HG03097 (cell line): ENCODE data around the gene GPR183.

Source experiments
- ATAC-seq: cut with Tn5 transposase; IDR thresholded peaks from one replicate; pipeline ENCODE4 v1.9.1; 2021; ENCODE audit not compliant: unreplicated experiment, low FRiP score

The GPR183 gene

GRCh38 chr13:99313501-99313900, 6.3 kb upstream of the GPR183 start:
- ATAC-seq = no peak

- ATAC-seq = no peak
Measured at GRCh38 chr13:99312493-99312883, 5.3 kb upstream of the GPR183 start.

DNA sequence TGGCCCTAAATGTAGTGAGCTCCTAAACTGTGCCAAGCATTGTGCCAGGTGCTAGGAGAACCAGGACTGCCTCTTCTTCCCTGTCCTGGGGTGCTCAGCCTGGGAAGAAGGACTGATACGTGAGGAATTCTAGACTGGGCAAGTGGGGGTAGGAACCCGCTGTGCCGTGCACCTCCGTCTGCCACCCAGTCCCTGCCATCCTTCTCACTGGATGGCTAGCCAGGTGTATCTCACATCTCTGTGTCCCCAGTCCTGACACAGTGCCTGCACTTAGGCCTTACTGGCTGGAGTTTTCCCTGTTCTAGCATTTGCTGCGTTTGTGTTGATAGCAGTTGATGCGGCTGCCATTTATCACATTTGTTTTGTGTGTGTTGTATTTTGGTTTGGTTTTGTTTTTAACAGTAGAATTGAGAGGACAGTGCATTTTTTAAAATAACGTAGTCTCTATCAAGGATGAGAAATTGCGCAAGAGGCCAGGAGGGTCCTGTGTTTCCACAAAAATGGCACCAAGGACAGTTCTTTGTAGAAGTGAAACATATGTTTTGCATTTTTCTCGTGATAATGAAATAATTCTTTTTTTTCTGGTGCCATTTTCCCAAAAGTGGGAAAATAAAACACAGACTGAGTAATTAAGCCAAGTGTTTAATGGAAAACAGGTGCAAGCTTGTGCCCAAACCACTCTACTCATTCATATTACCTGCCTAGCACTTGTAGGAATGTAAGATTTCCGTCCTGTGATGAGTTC, 4.7 kb upstream of the GPR183 start:
- ATAC-seq = no peak

DNA sequence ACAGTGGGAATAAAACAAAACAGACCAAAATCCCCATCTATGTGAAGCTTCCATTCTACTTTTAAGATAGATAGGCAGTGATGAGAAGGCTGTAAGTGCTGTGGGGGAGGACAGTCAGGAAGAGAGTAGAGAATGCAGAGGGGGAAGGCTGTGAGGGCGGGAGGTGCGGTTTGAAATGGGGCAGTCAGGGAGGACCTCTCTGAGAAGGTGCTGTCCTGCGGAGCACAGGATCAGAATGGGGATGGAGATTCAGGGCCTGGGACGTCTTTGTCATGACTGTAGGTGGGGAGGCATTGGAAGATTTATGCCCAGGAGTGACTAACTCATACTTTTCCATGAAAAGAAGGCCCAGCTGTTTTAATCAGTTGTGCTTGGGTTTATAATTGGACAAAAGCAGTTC, 3.9 kb upstream of the GPR183 start:
- ATAC-seq = no peak

- no peak for ATAC-seq
Measured at GRCh38 chr13:99310382-99311031, 3.3 kb upstream of the GPR183 start.

- no peak for ATAC-seq
Measured at GRCh38 chr13:99308471-99309087, 1.4 kb upstream of the GPR183 start.

DNA sequence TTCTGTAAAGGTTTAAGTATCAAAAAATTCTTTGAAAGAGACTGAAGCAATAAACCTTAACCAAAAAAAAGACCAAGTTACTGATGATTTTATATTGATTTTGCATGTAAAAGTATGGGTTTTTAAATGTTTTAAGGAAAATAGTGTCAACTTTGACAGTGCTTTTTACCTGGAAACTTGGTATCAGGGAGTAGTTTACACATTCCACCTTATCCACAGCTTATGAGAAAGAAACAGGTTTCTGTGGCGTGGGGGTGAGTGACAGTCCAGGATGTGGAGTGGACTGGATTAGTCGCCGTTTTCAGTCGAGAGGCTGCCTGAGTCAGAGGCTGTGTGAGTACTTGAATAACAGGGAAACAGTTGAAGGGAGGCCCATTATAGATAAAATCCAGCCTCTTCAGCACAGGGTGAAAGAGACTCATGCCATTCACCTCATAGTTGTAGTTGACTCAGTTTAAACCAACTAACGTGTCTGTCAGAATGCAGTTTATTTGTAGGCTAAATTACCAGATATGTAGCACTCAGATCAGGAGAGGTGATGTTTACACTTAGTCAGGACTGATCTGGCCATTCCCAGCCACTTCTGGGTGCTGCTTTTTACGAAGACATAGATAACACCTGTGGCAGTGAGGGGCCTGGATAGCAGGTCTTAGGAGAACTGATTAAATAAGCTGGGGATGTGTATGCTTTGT, 595 bp upstream of the GPR183 start:
- peak; percentile 25 for ATAC-seq

DNA sequence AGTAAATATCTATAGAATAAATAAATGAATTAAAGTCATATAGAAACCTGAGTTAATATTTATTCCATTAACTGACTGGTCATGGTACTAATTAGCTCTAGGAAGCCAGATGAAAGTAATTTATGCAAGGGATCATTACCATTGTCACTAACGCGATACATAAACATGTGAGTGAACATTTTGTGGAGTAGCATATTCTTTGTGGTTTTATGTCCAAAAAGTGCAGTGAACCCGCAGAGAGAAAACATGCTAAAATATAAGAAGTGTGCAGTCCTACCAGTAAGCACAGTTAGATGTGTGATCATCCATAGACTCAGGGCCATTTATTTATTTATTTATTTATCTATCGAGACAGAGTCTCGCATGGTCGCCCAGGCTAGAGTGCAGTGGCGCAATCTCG, 1.6 kb downstream of the GPR183 start:
- no peak for ATAC-seq

- ATAC-seq = no peak
Measured at GRCh38 chr13:99305158-99305557, 2.0 kb downstream of the GPR183 start.

GRCh38 chr13:99304541-99304940, 2.7 kb downstream of the GPR183 start:
- ATAC-seq = no peak

GRCh38 chr13:99303863-99304521, 3.2 kb downstream of the GPR183 start:
- no peak for ATAC-seq

DNA sequence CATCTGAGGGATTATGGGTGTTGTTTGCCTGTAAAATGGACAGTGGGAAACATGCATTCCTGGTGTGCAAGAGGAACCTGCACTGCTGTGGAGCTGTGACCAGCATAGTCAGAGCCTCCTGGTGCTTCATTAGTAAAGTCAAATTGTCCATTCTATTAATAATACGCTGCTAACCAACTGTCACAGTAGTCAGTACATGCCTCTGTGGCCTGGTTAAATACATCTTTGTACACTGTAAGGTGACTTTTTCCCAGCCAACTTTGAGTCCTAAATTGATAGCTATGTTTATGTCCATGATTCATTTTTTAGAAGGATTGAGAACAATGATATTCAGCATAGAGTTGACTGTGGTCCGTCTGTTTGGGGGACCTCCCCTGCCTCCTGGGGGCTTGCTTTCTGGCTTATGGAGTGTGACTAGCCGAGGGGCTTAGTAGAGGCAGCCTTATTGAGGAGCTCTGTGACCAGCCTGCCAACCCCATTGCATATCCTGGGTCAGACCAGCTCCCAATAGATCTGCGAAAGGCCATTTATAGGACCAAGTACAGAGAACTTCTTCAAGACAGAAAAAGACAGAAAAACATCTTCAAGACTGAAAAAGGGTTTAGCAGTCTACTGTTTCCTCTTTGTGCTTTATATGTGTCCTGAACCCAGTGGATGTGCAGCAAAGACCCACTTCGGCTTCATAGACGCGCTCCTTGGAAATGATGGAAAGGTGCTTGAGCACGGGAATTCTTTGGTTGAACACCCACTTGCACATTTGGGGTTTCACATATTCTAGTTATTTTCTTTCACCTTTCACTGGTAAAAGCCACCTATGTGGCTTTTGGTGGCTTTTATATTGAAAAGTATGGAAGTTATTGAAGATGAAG, 4.3 kb downstream of the GPR183 start:
- no peak for ATAC-seq

DNA sequence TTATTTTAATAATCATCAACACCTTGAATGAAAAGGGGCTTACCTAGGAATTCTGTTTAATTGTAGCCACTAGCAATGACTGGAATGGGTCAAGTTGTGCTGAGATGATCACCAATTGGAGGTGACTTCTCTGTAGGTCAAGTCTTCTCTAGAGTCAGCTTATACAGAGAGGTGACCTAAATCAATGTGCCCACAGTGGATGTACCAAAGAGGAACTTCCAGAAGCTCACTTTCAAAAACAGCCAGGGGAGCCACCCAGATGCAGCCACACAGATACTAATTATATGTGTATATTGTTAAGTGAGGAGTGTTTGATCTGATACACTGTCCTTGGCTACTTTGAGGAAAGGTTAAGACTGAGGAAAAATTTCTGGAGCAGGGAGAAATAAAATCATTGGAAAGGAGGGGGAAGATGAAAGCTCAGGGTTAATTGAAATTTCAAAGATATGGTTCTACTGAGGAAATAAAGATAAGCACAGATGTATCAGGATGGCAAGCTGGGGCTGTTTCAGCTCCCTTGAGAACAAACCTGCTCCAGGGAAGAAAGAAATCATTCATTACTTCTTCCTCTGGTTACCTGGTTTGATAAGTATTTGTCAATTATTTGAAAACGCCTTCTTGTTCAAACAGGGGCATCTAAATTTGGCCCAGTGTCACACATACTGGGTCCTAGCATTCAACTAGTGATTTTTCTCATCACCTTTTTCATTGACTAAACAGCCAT, 5.1 kb downstream of the GPR183 start:
- ATAC-seq = no peak

- ATAC-seq = no peak
Measured at GRCh38 chr13:99301056-99301838, 6.0 kb downstream of the GPR183 start.

DNA sequence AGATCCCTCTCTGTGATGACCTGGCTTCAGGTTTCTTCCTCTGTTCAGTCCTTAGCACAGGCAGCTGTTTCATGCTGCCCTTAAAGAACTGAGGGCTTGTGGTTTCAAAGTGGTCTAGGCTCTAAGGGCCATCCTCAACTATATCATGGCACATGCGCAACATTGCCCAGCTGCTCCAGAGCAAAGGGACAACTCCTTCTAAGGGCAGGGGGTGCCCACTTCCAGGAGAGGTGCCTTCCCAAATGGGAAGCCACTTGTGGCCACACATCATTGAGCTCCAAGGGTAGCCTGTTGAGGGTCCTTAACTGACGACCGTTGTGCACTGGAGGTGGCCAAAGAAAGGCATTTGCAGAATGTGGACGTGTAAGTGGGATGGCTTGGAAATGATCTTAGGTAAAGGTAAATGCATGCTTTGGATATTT, 7.3 kb downstream of the GPR183 start:
- ATAC-seq = no peak

DNA sequence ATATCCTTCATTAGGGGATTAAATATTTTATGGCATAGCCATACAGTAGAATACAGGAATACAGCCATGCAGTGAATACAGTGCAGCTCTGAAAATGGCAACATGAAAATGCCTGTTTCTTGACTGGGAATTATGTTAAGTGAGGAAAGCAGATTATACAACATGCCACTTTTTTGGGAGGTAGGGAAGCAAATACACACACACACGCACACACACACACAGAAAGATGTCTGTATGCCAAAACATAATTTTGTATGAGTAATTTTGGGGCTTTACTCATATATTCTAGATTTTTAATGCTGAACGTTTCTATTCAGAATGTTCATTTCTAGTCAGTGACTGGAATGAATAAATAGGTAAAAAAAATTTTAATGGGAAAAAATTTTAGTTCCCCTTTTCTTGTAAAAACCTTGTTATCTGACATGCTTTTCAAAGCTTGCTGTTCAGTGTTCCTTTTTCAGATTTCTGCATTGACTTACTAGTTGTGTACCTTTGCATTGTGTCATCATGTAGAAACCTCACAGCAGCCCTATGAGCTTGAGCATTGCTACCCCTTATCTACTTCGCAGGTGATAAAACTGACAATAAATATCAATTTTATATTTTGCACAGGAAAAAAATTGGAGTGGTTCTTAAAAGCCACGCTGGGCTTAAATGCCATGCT, 7.8 kb downstream of the GPR183 start:
- no peak for ATAC-seq

GRCh38 chr13:99298056-99298455, 9.1 kb downstream of the GPR183 start:
- ATAC-seq = no peak

DNA sequence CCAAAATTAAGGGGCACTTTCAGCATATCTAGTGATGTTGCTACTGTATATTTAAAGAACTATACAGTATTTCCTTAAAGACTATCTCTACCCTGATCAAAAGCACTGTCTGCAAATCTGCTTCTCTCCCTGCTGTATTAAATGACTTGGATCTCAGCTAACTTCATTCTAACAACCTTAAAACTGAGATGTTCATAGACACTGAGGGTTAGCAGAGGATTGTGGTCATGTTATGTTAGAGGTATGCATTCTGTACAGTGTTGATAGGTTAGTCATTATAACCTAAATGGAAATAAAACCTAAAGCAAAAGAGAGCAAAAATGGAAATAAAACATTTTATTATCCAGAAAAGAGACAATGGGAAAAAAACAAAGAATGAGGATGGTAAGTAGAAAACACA, 9.9 kb downstream of the GPR183 start:
- no peak for ATAC-seq
